HepG2 (cell line): ENCODE data around the gene BANP. TPM values are rescaled to one million over a fixed set of nuclear protein-coding genes. Genes with fewer than 3 reads are reported as not detected.

Experiments used
- AGO2 ChIP-seq: fragments of 200-400 bp; formaldehyde crosslinking; optimal IDR thresholded peaks from 2 replicates; pipeline ENCODE3; 2017; ENCODE audit warnings: mild to moderate bottlenecking, low read depth, low read length, moderate library complexity
- ARID5B ChIP-seq: IDR thresholded peaks from 2 replicates; pipeline ENCODE4 v1.4.0; 2020; ENCODE audit warnings: mild to moderate bottlenecking, missing genetic modification reagents
- CTCF ChIP-seq: sonication (generic); formaldehyde crosslinking; IDR thresholded peaks from 2 replicates; pipeline ENCODE4 v1.5.0; 2020; ENCODE audit warnings: mild to moderate bottlenecking, missing genetic modification reagents, moderate library complexity
- EEA1 ChIP-seq: sonication (generic); formaldehyde crosslinking; IDR thresholded peaks from 2 replicates; pipeline ENCODE4 v1.5.1; 2020; ENCODE audit warnings: mild to moderate bottlenecking, missing genetic modification reagents, borderline replicate concordance
- EED ChIP-seq: sonication (generic); formaldehyde crosslinking; IDR thresholded peaks from 2 replicates; pipeline ENCODE4 v1.5.0; 2020; ENCODE audit warnings: mild to moderate bottlenecking, missing genetic modification reagents
- ELF1 ChIP-seq: sonication (generic); formaldehyde crosslinking; IDR thresholded peaks from 2 replicates; pipeline ENCODE4 v1.4.0; 2020; ENCODE audit warnings: missing genetic modification reagents
- ELF3 ChIP-seq: IDR thresholded peaks from 2 replicates; pipeline ENCODE4 v1.6.1; 2016; ENCODE audit warnings: missing genetic modification reagents, missing compliant biosample characterization
- HNRNPL ChIP-seq: fragments of 200-400 bp; formaldehyde crosslinking; IDR thresholded peaks from 2 replicates; pipeline ENCODE4 v1.6.1; 2017; ENCODE audit warnings: mild to moderate bottlenecking, low read depth, low read length
- IKZF1 ChIP-seq: fragments of 450-650 bp; IDR thresholded peaks from 2 replicates; pipeline ENCODE4 v1.7.1; 2016
- IRX3 ChIP-seq: sonication (generic); formaldehyde crosslinking; IDR thresholded peaks from 2 replicates; pipeline ENCODE4 v1.8.1; 2023; ENCODE audit warnings: mild to moderate bottlenecking, low read depth, missing genetic modification reagents, borderline replicate concordance
- NR2F2 ChIP-seq: IDR thresholded peaks from 2 replicates; pipeline ENCODE4 v1.6.1; 2012; ENCODE audit warnings: low read depth, inconsistent platforms, borderline replicate concordance
- POGK ChIP-seq: sonication (generic); formaldehyde crosslinking; conservative IDR thresholded peaks from 2 replicates; pipeline ENCODE4 v1.8.0; 2022; ENCODE audit warnings: mild to moderate bottlenecking, moderate library complexity, missing genetic modification reagents
- PTBP1 ChIP-seq: fragments of 200-400 bp; formaldehyde crosslinking; IDR thresholded peaks from 2 replicates; pipeline ENCODE4 v1.6.1; 2018; ENCODE audit warnings: low read length, low read depth; ENCODE audit not compliant: poor library complexity, severe bottlenecking
- REPIN1 ChIP-seq: sonication (generic); formaldehyde crosslinking; IDR thresholded peaks from 2 replicates; pipeline ENCODE4 v1.8.0; 2022; ENCODE audit warnings: missing genetic modification reagents, low read depth, mild to moderate bottlenecking, borderline replicate concordance
- RFXAP ChIP-seq: sonication (generic); formaldehyde crosslinking; IDR thresholded peaks from 2 replicates; pipeline ENCODE4 v1.4.0; 2020; ENCODE audit warnings: missing genetic modification reagents, borderline replicate concordance
- TCF12 ChIP-seq, 2 experiments: fragments of 450-650 bp in 1 of 2; sonication (generic) in 1 of 2; formaldehyde crosslinking in 1 of 2; IDR thresholded peaks; 2 replicates each; pipeline versions ENCODE4 v1.6.1 to v1.8.0; 2017 to 2022; ENCODE audit warnings: antibody characterized with exemption in 1 of 2, mild to moderate bottlenecking in 1 of 2, missing genetic modification reagents in 1 of 2, moderate library complexity in 1 of 2
- TRIM24 ChIP-seq: sonication (generic); formaldehyde crosslinking; IDR thresholded peaks from 2 replicates; pipeline ENCODE4 v1.8.0; 2022; ENCODE audit warnings: mild to moderate bottlenecking, missing genetic modification reagents
- ZNF740 ChIP-seq: sonication (generic); formaldehyde crosslinking; IDR thresholded peaks from 2 replicates; pipeline ENCODE4 v1.4.0; 2020; ENCODE audit warnings: missing genetic modification reagents
- ZNF75D ChIP-seq: sonication (generic); formaldehyde crosslinking; IDR thresholded peaks from 2 replicates; pipeline ENCODE4 v1.8.1; 2023; ENCODE audit warnings: missing genetic modification reagents, mild to moderate bottlenecking, borderline replicate concordance
- polyA plus RNA-seq, 8 experiments: library from polyadenylated mRNA; depleted of rRNA in 3 of 8; stranded (reverse) in 7 of 8; unstranded in 1 of 8; fragments of >200 nt; fragmentation: Illumina TruSeq in 4 of 8; extraction: Trizol in 4 of 8; gene quantifications; 2 replicates each; pipeline versions ENCODE4 v1.2.1 to v1.2.3, GENCODE V29; 2011 to 2016; ENCODE audit warnings: low read depth in 4 of 8, missing spikeins in 1 of 8, mixed read lengths in 1 of 8; ENCODE audit not compliant: insufficient read depth in 1 of 8
- total RNA-seq, 5 experiments: library from RNA; depleted of rRNA; stranded (reverse); fragments of >200 nt; fragmentation: Illumina TruSeq; extraction: Trizol; gene quantifications; 2 replicates each; pipeline ENCODE4 v1.2.3, GENCODE V29; 2016; ENCODE audit warnings: low read depth in 1 of 5

BANP gene
- total and polyA plus RNA-seq, 2 of the 13 experiments (the other 11 are each of a cell fraction or from before 2014, with no cell fraction given), result 20.2 to 23.8 TPM

- TF ChIP-seq TCF12 (IDR thresholded peaks at IDR 0.05) (no peak), TCF12 (CRISPR knock-in tag; IDR thresholded peaks at IDR 0.05) (peak; percentile 32; the same call in 1 of the 2 replicates), ELF1 (CRISPR knock-in tag) (peak; percentile 17; the same call in 1 of the 2 replicates), AGO2 (no peak), REPIN1 (CRISPR knock-in tag) (peak; percentile 97), RFXAP (CRISPR knock-in tag) (peak; percentile 90; the same call in 1 of the 2 replicates), ZNF740 (no peak; the same call in 1 of the 2 replicates), EED (CRISPR knock-in tag) (no peak), PTBP1 (no peak), IRX3 (CRISPR knock-in tag) (peak; percentile 73; the same call in 1 of the 2 replicates), CTCF (CRISPR knock-in tag) (peak; percentile 42; the same call in 1 of the 2 replicates), IKZF1 (no peak), POGK (CRISPR knock-in tag) (peak; percentile 49; the same call in 1 of the 2 replicates), EEA1 (CRISPR knock-in tag) (no peak), NR2F2 (peak; percentile 95), ARID5B (peak; percentile 93), ELF3 (CRISPR knock-in tag) (peak; percentile 81), ZNF75D (CRISPR knock-in tag) (no peak), TRIM24 (no peak; the same call in none of the 2 replicates), HNRNPL (peak; percentile 83)
These were observed 14.6 kb upstream of the BANP start, which contains the start of gene CA5A (continued) for GRCh38 chr16:87936375-87937230.
